ENCODE results near the gene RNF126.

GRCh38 chr19:650121-650520 lies 12.9 kb downstream of the RNF126 start:
- TF ChIP-seq CTCF (IDR thresholded peaks at IDR 0.05; ENCODE audit: low read length): no peak
- TF ChIP-seq EZH2 (IDR thresholded peaks at IDR 0.05; ENCODE audit: borderline replicate concordance, low read length): no peak
